ENCODE data around the gene UBR3.

UBR3 gene

GRCh38 chr2:169961911-169962310 is 134.7 kb downstream of the UBR3 start:
- no peak for DNase-seq

- no peak for DNase-seq
Measured at GRCh38 chr2:169963786-169964185, 136.5 kb downstream of the UBR3 start.

- DNase-seq: no peak
Measured at GRCh38 chr2:169964740-169965139, 137.5 kb downstream of the UBR3 start.

- no peak for DNase-seq
Measured at GRCh38 chr2:169965495-169965894, 138.2 kb downstream of the UBR3 start.

- no peak for DNase-seq
Measured at GRCh38 chr2:169966454-169966853, 139.2 kb downstream of the UBR3 start.

- no peak for DNase-seq
Measured at GRCh38 chr2:169968743-169969142, 141.5 kb downstream of the UBR3 start.

GRCh38 chr2:169975221-169975620 is 148.0 kb downstream of the UBR3 start:
- no peak for DNase-seq

GRCh38 chr2:169976335-169976851 is 149.1 kb downstream of the UBR3 start:
- DNase-seq: no peak

GRCh38 chr2:169977530-169977929 is 150.3 kb downstream of the UBR3 start:
- DNase-seq: no peak

- DNase-seq: no peak
Measured at GRCh38 chr2:169978402-169979017, 151.3 kb downstream of the UBR3 start.

GRCh38 chr2:169979025-169979424 is 151.8 kb downstream of the UBR3 start:
- DNase-seq: no peak

- DNase-seq: no peak
Measured at GRCh38 chr2:169980001-169980400, 152.7 kb downstream of the UBR3 start.

- no peak for DNase-seq
Measured at GRCh38 chr2:169980643-169981042, 153.4 kb downstream of the UBR3 start.

GRCh38 chr2:169982929-169983328 is 155.7 kb downstream of the UBR3 start:
- DNase-seq: no peak

GRCh38 chr2:169983506-169983905 is 156.3 kb downstream of the UBR3 start:
- no peak for DNase-seq

GRCh38 chr2:169984145-169984544 is 156.9 kb downstream of the UBR3 start:
- no peak for DNase-seq

- no peak for DNase-seq
Measured at GRCh38 chr2:169994752-169995151, 167.5 kb downstream of the UBR3 start.

- no peak for DNase-seq
Measured at GRCh38 chr2:169997140-169997887, 170.1 kb downstream of the UBR3 start.

- no peak for DNase-seq
Measured at GRCh38 chr2:169999054-169999453, 171.8 kb downstream of the UBR3 start.

GRCh38 chr2:170002096-170002495 is 174.8 kb downstream of the UBR3 start:
- DNase-seq: no peak

GRCh38 chr2:170005702-170006101 is 178.4 kb downstream of the UBR3 start:
- DNase-seq: no peak

- DNase-seq: no peak
Measured at GRCh38 chr2:170006587-170007325, 179.5 kb downstream of the UBR3 start.

GRCh38 chr2:170009209-170009608 is 182.0 kb downstream of the UBR3 start:
- DNase-seq: no peak

GRCh38 chr2:170012773-170013172 is 185.5 kb downstream of the UBR3 start:
- DNase-seq: no peak
